Measurements from ENCODE around the gene DDX10.

- TF ChIP-seq GATA2 (IDR thresholded peaks at IDR 0.05; ENCODE audit: low read depth, low read length) (no peak), GATA3 (IDR thresholded peaks at IDR 0.05; ENCODE audit: low read depth, low read length) (no peak)
Measured at GRCh38 chr11:108643974-108644373, 20.9 kb upstream of the DDX10 start.

Measured in SH-SY5Y (cell line).